HepG2 (cell line): ENCODE measurements around the gene DMAC1. TPM values are rescaled to one million over a fixed set of nuclear protein-coding genes. Genes with fewer than 3 reads are reported as not detected.

ENCODE experiments used
- ARNT2 ChIP-seq: sonication (generic); formaldehyde crosslinking; IDR thresholded peaks from 2 replicates; pipeline ENCODE4 v1.8.0; 2022; ENCODE audit warnings: mild to moderate bottlenecking, low read depth, missing genetic modification reagents, moderate library complexity
- CENPX ChIP-seq: sonication (generic); formaldehyde crosslinking; IDR thresholded peaks from 2 replicates; pipeline ENCODE4 v1.9.0; 2021; ENCODE audit warnings: mild to moderate bottlenecking, missing genetic modification reagents, moderate library complexity
- CREB1 ChIP-seq, 2 experiments: fragments of 450-650 bp in 1 of 2; IDR thresholded peaks; 2 replicates each; pipeline ENCODE4 v1.6.1; 2016 to 2017; ENCODE audit warnings: control low read depth in 1 of 2, mild to moderate bottlenecking in 1 of 2, missing compliant biosample characterization in 1 of 2, missing genetic modification characterization in 1 of 2
- DZIP1 ChIP-seq: sonication (generic); formaldehyde crosslinking; IDR thresholded peaks from 2 replicates; pipeline ENCODE4 v1.5.0; 2020; ENCODE audit warnings: mild to moderate bottlenecking, missing genetic modification reagents
- HOXA3 ChIP-seq: sonication (generic); formaldehyde crosslinking; IDR thresholded peaks from 2 replicates; pipeline ENCODE4 v1.5.0; 2020; ENCODE audit warnings: missing genetic modification reagents
- NRL ChIP-seq: sonication (generic); formaldehyde crosslinking; IDR thresholded peaks from 2 replicates; pipeline ENCODE4 v1.5.0; 2020; ENCODE audit warnings: missing genetic modification reagents, mild to moderate bottlenecking, moderate library complexity, borderline replicate concordance
- PLRG1 ChIP-seq: fragments of 450-650 bp; conservative IDR thresholded peaks from 2 replicates; pipeline ENCODE4 v1.6.1; 2016
- RBM22 ChIP-seq: fragments of 200-400 bp; formaldehyde crosslinking; optimal IDR thresholded peaks from 2 replicates; pipeline ENCODE3; 2017; ENCODE audit warnings: mild to moderate bottlenecking, low read length, moderate library complexity
- TFAP4 ChIP-seq: sonication (generic); IDR thresholded peaks from 2 replicates; pipeline ENCODE4 v1.6.1; 2016; ENCODE audit warnings: low read depth, borderline replicate concordance
- ZBTB4 ChIP-seq: sonication (generic); formaldehyde crosslinking; IDR thresholded peaks from 2 replicates; pipeline ENCODE4 v1.4.0; 2020; ENCODE audit warnings: missing genetic modification reagents, mild to moderate bottlenecking, borderline replicate concordance
- ZC3H4 ChIP-seq: sonication (generic); formaldehyde crosslinking; IDR thresholded peaks from 2 replicates; pipeline ENCODE4 v1.4.0; 2020; ENCODE audit warnings: missing genetic modification reagents, borderline replicate concordance
- ZNF143 ChIP-seq: sonication (generic); formaldehyde crosslinking; IDR thresholded peaks from 2 replicates; pipeline ENCODE4 v1.4.0; 2020; ENCODE audit warnings: missing genetic modification reagents
- ZNF275 ChIP-seq: sonication (generic); formaldehyde crosslinking; IDR thresholded peaks from 2 replicates; pipeline ENCODE4 v1.8.0; 2022; ENCODE audit warnings: missing genetic modification reagents, mild to moderate bottlenecking, inconsistent platforms, borderline replicate concordance
- ZNF577 ChIP-seq: sonication (generic); formaldehyde crosslinking; IDR thresholded peaks from 2 replicates; pipeline ENCODE4 v1.4.0; 2020; ENCODE audit warnings: mild to moderate bottlenecking, low read depth, missing genetic modification reagents, borderline replicate concordance
- ZNF770 ChIP-seq: sonication (generic); formaldehyde crosslinking; IDR thresholded peaks from 2 replicates; pipeline ENCODE4 v1.5.0; 2020; ENCODE audit warnings: mild to moderate bottlenecking, missing genetic modification reagents
- polyA plus RNA-seq, 8 experiments: library from polyadenylated mRNA; depleted of rRNA in 3 of 8; stranded (reverse) in 7 of 8; unstranded in 1 of 8; fragments of >200 nt; fragmentation: Illumina TruSeq in 4 of 8; extraction: Trizol in 4 of 8; gene quantifications; 2 replicates each; pipeline versions ENCODE4 v1.2.1 to v1.2.3, GENCODE V29; 2011 to 2016; ENCODE audit warnings: low read depth in 4 of 8, missing spikeins in 1 of 8, mixed read lengths in 1 of 8; ENCODE audit not compliant: insufficient read depth in 1 of 8
- total RNA-seq, 5 experiments: library from RNA; depleted of rRNA; stranded (reverse); fragments of >200 nt; fragmentation: Illumina TruSeq; extraction: Trizol; gene quantifications; 2 replicates each; pipeline ENCODE4 v1.2.3, GENCODE V29; 2016; ENCODE audit warnings: low read depth in 1 of 5

The DMAC1 gene
- total and polyA plus RNA-seq, 2 of the 13 experiments (the other 11 are each of a cell fraction or from before 2014, with no cell fraction given) = 44.3 to 72.9 TPM

GRCh38 chr9:7799234-7799943 is at the start of gene DMAC1 (continued):
- no peak for TF ChIP-seq ZBTB4 (CRISPR knock-in tag)
- TF ChIP-seq ZC3H4 = no peak
- peak; percentile 86 for TF ChIP-seq HOXA3 (CRISPR knock-in tag)
- TF ChIP-seq CREB1 (IDR thresholded peaks at IDR 0.05) = 0 out of 2 replicates have a peak, but pooled peaks have one; percentile 4
- TF ChIP-seq CREB1 (CRISPR knock-in tag; IDR thresholded peaks at IDR 0.05) = peak; percentile 80
- TF ChIP-seq TFAP4 = peak; percentile 9; the same call in 1 of the 2 replicates
- 0 out of 2 replicates have a peak, but pooled peaks have one; percentile 20 for TF ChIP-seq ZNF770
- no peak; the same call in 1 of the 2 replicates for TF ChIP-seq DZIP1 (CRISPR knock-in tag)
- peak; percentile 94 for TF ChIP-seq ZNF143 (CRISPR knock-in tag)
- no peak for TF ChIP-seq RBM22
- TF ChIP-seq CENPX = no peak
- no peak for TF ChIP-seq PLRG1
- TF ChIP-seq ZNF577 (CRISPR knock-in tag) = no peak
- TF ChIP-seq ZNF275 = no peak; the same call in 1 of the 2 replicates
- TF ChIP-seq NRL (CRISPR knock-in tag) = peak; percentile 72; the same call in 1 of the 2 replicates
- no peak for TF ChIP-seq ARNT2 (CRISPR knock-in tag)
